Measurements from ENCODE around the gene ADAM17. TPM values are rescaled to one million over a fixed set of nuclear protein-coding genes. Genes with fewer than 3 reads are reported as not detected.

The ADAM17 gene
- total and polyA plus RNA-seq, 2 of the 13 experiments (the other 11 are each of a cell fraction or from before 2014, with no cell fraction given) = 6.5 to 33.4 TPM

- TF ChIP-seq ZFP82 (CRISPR knock-in tag; IDR thresholded peaks at IDR 0.05; ENCODE audit: borderline replicate concordance) (peak; percentile 9; the same call in 1 of the 2 replicates), RXRB (CRISPR knock-in tag; IDR thresholded peaks at IDR 0.05; ENCODE audit: borderline replicate concordance) (0 out of 2 replicates have a peak, but pooled peaks have one; percentile 9), ZNF264 (CRISPR knock-in tag; IDR thresholded peaks at IDR 0.05) (no peak), NR2F2 (IDR thresholded peaks at IDR 0.05; ENCODE audit: borderline replicate concordance, low read depth) (no peak), ZNF121 (CRISPR knock-in tag; IDR thresholded peaks at IDR 0.05) (0 out of 2 replicates have a peak, but pooled peaks have one; percentile 8), FOSL2 (CRISPR knock-in tag; IDR thresholded peaks at IDR 0.05) (no peak), NFE2 (CRISPR knock-in tag; IDR thresholded peaks at IDR 0.05) (peak; percentile 11; the same call in 1 of the 2 replicates)
Measured at GRCh38 chr2:9554921-9555296, 721 bp downstream of the ADAM17 start (continued).

- Histone ChIP-seq H3K27me3 (ENCODE audit: control insufficient read depth in 1 of 2, insufficient read depth in 2 of 2, low read length in 2 of 2) (no peaks in the 10 kb centered on the region; a peak in 1 of 5 replicates), H2AFZ (ENCODE audit: low read length) (no peak overlapping the region), H3K9me3 (ENCODE audit: low read length) (no peaks in the 10 kb centered on the region), H3K36me3 (replicated peaks in 1 of 2; ENCODE audit: control insufficient read depth in 1 of 2, insufficient read depth in 2 of 2, low read length in 2 of 2) (no peaks in the 10 kb centered on the region), H3K79me2 (ENCODE audit: insufficient read depth, low read length) (peaks cover 84% of the 10 kb centered on the region), H3K4me2 (ENCODE audit: low read depth, low read length) (peak overlapping the region; percentile 2), H3K4me1 (ENCODE audit: insufficient read depth, low read length) (peaks cover 36% of the 10 kb centered on the region), H3K4me3 (replicated peaks in 1 of 3; ENCODE audit: insufficient read depth in 1 of 3, low read depth in 2 of 3, low read length in 3 of 3) (no peak overlapping the region; a peak in 1 of 6 replicates), H3K9ac (ENCODE audit: insufficient read depth, low read depth, low read length) (no peak overlapping the region), H3K27ac (ENCODE audit: extremely low read length, insufficient read depth, low read length) (no peak overlapping the region), H4K20me1 (ENCODE audit: insufficient read depth, low read length) (peaks cover 3% of the 10 kb centered on the region; the same call in 1 of the 2 replicates)
- ChIA-PET POLR2A (no interaction called here), CTCF (ENCODE audit: low intra/inter-chr PET ratio, low total read pairs) (no interaction called here)
- ATAC-seq (no peak), DNase-seq (ENCODE audit: low spot score) (no peak), FAIRE-seq (no peak)
- in situ Hi-C loops (cut with HindIII; ENCODE audit: extremely low pct_ligation_motif_present, low pct_unique_long_range_greater_than_20kb) = no loop called here
- 39% methylated on average over 2 of the region's 2 CpGs for WGBS (ENCODE audit: low lambda C conversion rate)
- BruUV-seq (replicated peaks) = no TSS peak
- intact Hi-C loops (cut with micrococcal nuclease; ENCODE audit: unreplicated experiment) = no loop called here
- no peak for TF ChIP-seq GTF2F1 (IDR thresholded peaks at IDR 0.05; ENCODE audit: low read length)
- TF ChIP-seq ZSCAN30 (CRISPR knock-in tag; IDR thresholded peaks at IDR 0.05) = no peak
- TF ChIP-seq GABPA (IDR thresholded peaks at IDR 0.05; ENCODE audit: low read depth, low read length) = no peak
- no peak for TF ChIP-seq GABPA (CRISPR knock-in tag; IDR thresholded peaks at IDR 0.05; ENCODE audit: low read depth)
- no peak for TF ChIP-seq SMAD3 (CRISPR knock-in tag; IDR thresholded peaks at IDR 0.05)
- TF ChIP-seq IRF1 (CRISPR knock-in tag; IDR thresholded peaks at IDR 0.05; ENCODE audit: low read depth) = no peak
- TF ChIP-seq ZNF597 (CRISPR knock-in tag; IDR thresholded peaks at IDR 0.05) = no peak
- TF ChIP-seq ARID3A (IDR thresholded peaks at IDR 0.05; ENCODE audit: low read depth, low read length) = 0 out of 2 replicates have a peak, but pooled peaks have one; percentile 48
- TF ChIP-seq CEBPB (IDR thresholded peaks at IDR 0.05; ENCODE audit: borderline replicate concordance, low read depth, low read length) = peak; percentile 79; the same call in 1 of the 2 replicates
- 0 out of 2 replicates have a peak, but pooled peaks have one; percentile 34 for TF ChIP-seq CREB1 (IDR thresholded peaks at IDR 0.05)
- 0 out of 2 replicates have a peak, but pooled peaks have one; percentile 18 for TF ChIP-seq CREB1 (CRISPR knock-in tag; IDR thresholded peaks at IDR 0.05)
- no peak for TF ChIP-seq ZNF614 (CRISPR knock-in tag; IDR thresholded peaks at IDR 0.05; ENCODE audit: borderline replicate concordance)
- TF ChIP-seq EP300 (IDR thresholded peaks at IDR 0.05; ENCODE audit: low read depth in 2 of 2, low read length in 2 of 2) = 0 out of 4 replicates have a peak, but pooled peaks of 1 of the 2 experiments have one; percentile 4
- TF ChIP-seq EP300 (CRISPR knock-in tag; IDR thresholded peaks at IDR 0.05; ENCODE audit: borderline replicate concordance) = no peak
Measured at GRCh38 chr2:9552219-9553178, 3.1 kb downstream of the ADAM17 start.
